NCI-H1417 treated with DMSO at 0.1 percent for 48 hours (cell line): ENCODE results near the gene IFIT2.
"Not testable (repeated sequence)": the region's sequence is repeated elsewhere in the genome, so short reads cannot be mapped to it uniquely, and the experiment has no call there.

Experiments
- DNase-seq: peaks from one replicate; lab custom pipeline; 2025; lab: John Stamatoyannopoulos, UW

IFIT2 gene

DNA sequence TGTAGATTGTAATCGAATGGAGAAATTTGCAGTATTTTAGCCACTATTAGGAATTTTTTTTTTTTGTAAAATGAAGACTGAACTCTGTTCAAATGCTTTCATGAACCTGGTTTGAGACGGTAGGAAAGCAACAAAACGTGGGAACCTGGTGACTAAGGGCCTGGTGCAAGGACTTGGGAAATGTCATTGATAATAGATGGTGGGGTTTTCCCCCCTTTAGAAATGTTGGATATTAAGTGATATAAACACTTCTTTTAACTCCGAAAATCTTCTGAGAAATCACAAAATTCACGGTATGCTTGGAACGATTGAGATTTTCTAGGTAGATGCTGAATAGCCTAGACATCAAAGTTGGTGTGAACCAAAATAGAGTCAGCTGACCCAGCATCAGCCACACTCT is 6.4 kb downstream of the IFIT2 start:
- DNase-seq, result no peak

- DNase-seq, result no peak
Measured at GRCh38 chr10:89308736-89309135, 6.9 kb downstream of the IFIT2 start.

- no peak for DNase-seq
Measured at GRCh38 chr10:89309156-89310055, 7.6 kb downstream of the IFIT2 start.

DNA sequence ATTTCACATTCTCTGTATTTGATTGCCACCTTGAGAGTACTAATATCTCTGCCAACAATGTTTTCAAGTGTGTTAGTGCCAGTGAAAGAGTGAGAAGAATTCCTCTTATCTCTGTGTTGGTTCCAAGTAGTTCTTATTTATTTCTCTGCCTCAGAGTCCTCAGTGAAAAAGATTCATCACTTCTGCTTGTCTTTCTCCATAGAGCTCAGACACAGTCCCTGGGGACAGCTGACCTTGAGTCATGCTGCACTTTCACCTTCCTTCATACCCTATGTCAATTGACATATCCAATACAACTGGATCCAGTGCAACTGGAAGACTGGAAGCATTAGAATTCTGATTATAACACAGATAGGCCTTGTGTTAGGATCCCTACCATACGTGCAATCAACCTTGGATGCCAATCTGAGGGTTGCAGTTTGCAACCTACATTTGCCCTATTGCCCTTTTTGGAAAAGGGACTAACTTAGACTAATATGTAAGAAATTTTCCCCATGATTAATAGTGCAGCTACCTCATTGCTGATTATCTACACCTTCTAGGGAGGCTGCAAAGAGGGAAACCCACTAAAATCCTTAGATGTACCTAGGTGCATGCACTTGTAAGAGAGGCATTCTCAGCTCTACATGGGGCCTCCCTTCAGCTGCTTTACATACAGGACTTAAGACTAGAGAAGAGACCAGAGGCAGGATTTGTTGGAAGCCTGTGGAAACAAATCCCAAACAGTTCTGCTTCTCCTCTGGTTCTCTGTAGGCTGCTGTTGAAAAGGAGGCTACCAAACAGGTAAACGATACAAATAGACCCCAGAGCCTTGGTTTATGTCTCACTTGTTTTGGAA is 8.4 kb downstream of the IFIT2 start:
- no peak for DNase-seq

GRCh38 chr10:89312973-89313372 is 11.1 kb downstream of the IFIT2 start:
- DNase-seq, result no peak

DNA sequence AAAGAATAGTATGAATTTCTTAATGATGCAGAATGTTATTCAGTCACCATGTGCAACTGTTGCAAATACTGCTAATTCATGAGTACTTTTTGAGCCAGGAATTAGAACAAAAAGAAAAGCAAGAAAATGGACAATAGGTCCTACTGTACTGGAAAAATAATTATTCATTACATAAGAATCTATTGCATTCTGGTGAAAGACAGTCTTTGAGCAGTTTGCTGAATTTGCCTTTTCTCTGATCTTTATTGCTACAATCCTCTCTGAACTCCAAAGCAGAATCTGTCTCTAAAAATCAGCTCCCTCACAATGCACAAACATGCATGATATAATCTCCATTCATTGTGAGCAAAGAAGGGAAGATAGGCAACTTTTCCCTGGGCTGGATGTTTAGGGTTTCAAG is 12.8 kb downstream of the IFIT2 start:
- no peak for DNase-seq

DNA sequence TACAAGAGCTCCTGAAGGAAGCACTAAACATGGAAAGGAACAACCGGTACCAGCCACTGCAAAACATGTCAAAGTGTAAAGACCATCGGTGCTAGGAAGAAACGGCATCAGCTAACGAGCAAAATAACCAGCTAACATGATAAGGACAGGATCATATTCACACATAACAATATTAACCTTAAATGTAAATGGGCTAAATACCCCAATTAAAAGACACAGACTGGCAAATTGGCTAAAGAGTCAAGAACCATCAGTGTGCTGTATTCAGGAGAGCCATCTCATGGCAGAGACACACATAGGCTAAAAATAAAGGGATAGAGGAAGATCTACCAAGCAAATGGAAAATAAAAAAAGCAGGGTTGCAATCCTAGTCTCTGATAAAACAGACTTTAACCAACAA is 16.2 kb downstream of the IFIT2 start:
- DNase-seq, result not testable (repeated sequence)

DNA sequence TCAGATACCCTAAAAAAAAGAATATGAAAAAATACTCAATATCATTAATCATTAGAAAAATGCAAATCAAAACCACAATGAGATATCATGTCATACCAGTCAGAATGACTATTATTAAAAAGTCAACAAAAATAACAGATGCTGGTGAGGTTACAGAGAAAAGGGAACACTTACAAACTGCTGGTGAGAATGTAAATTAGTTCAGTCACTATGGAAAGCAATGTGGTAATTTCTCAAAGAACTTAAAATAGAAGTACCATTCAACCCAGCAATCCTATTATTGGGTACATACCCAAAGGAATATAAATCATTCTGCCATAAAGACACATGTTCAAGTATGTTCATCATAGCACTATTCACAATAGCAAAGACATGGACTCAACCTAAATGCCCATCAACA is 23.2 kb downstream of the IFIT2 start:
- DNase-seq, result not testable (repeated sequence)

DNA sequence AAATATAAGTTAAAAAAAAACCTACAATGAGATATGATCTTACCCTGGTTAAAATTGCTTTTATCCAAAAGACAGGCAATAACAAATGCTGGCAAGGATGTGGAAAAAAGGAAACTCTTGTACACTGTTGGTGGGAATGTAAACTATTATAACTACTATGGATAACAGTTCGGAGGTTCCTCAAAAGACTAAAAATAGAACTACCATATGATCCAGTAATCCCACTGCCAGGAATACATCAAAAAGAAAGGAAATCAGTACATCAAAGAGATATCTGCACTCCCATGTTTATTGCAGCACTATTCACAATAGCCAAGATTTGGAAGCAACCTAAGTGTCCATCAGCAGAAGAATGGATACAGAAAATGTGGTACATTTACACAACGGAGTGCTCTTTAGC is 24.0 kb downstream of the IFIT2 start:
- not testable (repeated sequence) for DNase-seq

- DNase-seq, result no peak
Measured at GRCh38 chr10:89327803-89328441, 26.1 kb downstream of the IFIT2 start, which contains the start of gene IFIT3. IFIT3 (plus strand) TSS chr10:89327997; CDS start chr10:89328074, 77 bp downstream.

- DNase-seq, result no peak
Measured at GRCh38 chr10:89329151-89329550, 27.3 kb downstream of the IFIT2 start.

- DNase-seq, result not testable (repeated sequence)
Measured at GRCh38 chr10:89330014-89330413, 28.2 kb downstream of the IFIT2 start.

DNA sequence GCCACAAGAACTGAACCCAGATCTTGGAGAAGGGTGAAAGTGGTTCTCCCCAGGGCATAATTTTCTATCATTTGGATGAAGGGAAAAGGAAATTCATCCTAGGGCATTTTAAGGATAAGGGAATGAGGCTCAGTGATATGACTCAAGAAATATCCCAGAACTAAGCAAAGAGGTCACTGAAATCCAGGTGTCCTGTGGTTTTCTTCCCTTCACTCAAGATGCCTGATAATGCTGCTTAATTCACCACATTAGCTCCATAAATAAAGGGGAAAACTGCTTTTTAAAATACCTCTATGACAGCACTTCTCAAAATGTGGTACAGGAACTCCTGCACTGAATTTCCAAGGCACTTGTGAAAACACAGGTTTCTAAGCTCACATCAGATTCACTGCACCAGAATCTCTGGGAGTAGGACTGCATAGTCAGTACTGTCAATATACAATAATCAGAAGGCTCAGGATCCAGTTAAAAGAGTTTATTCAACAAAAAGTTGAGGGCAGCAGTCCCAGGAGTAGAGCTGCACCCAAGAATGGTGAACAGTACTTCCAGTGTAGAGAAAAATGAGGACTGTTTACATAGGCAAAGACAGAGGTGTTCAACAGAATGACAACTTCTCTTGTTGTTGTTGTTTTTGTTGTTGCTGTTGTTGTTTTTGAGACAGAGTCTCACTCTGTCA is 28.8 kb downstream of the IFIT2 start:
- no peak for DNase-seq

DNA sequence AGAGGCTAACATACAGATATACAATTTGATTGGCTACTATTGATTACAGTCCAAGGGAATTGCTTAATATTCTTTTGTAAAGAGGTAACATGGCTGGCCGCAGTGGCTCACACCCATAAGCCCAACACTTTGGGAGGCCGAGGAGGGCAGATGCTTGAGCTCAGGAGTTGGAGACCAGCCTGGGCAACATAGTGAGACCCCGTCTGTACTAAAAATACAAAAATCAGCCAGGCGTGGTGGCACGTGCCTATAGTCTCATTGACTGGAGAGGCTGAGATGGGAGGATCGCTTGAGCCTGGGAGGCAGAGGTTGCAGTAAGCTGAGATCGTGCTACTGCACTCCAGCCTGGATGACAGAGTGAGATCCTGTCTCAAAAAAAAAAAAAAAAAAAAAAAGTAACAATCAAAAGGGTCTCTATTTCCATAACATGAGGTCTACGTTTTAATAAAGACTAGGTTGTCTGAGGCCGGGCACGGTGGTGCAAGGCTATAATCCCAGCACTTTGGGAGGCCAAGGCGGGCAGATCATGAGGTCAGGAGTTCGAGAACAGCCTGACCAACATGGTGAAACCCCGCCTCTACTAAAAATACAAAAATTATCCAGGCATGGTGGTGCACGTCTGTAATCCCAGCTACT is 29.8 kb downstream of the IFIT2 start:
- not testable (repeated sequence) for DNase-seq

GRCh38 chr10:89332123-89332633 is 30.3 kb downstream of the IFIT2 start:
- no peak for DNase-seq

- DNase-seq, result no peak
Measured at GRCh38 chr10:89335226-89335625, 33.4 kb downstream of the IFIT2 start.

DNA sequence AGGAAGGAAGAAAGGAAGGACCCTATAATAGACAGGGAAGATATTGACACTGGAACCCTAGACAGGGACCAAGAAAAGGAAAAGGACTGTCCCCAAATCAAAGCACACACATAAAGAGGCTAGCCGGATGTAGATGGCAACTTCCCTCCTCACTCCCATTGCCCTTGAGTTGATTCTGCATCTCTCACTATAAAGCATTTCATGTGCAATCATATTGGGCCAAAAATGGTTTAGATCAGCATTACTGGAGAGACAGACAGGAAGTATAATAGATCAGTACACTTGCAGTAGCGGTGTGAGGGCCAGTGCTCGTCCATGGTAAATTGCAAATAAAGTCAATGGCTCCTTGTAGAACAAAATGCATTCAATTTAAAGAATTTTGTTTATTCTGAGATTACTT is 34.4 kb downstream of the IFIT2 start:
- no peak for DNase-seq

DNA sequence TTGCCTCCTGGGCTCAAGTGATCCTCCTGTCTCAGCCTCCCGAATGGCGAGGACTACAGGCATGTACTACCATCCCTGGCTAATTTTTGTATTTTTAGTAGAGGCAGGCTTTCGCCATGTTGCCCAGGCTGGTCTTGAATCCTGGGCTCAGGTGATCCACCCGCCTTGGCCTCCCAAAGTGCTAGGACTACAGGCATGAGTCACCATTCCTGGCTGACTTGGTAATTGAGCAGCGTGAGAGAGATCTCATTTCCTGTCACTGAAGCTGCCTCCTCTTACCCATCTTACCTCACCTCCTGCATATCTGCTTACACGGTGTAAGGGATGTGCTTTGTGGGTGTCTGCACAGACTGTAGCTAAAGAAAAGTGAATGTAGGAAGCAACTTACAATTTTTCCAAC is 35.6 kb downstream of the IFIT2 start:
- DNase-seq, result no peak

GRCh38 chr10:89338713-89339112 is 36.9 kb downstream of the IFIT2 start:
- no peak for DNase-seq

DNA sequence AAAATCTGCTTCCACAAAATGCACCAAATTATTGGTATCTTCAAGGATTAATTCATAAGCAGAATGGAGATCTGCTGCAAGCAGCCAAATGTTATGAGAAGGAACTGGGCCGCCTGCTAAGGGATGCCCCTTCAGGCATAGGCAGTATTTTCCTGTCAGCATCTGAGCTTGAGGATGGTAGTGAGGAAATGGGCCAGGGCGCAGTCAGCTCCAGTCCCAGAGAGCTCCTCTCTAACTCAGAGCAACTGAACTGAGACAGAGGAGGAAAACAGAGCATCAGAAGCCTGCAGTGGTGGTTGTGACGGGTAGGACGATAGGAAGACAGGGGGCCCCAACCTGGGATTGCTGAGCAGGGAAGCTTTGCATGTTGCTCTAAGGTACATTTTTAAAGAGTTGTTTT is 38.0 kb downstream of the IFIT2 start:
- DNase-seq, result no peak

GRCh38 chr10:89341649-89342048 is 39.8 kb downstream of the IFIT2 start:
- DNase-seq, result no peak
